H1 (cell line): Measurements from ENCODE around the gene TGFBR2. TPM values are rescaled to one million over a fixed set of nuclear protein-coding genes. Genes with fewer than 3 reads are reported as not detected.

Source experiments
- CTCF ChIA-PET: fragments of 300-600 bp; sonication (Branson Sonifier 250); formaldehyde crosslinking; loops from one replicate; lab custom pipeline; 2021; ENCODE audit not compliant: partially characterized antibody; lab: Charles Lee
- POLR2A ChIA-PET: fragments of 300-600 bp; sonication (Branson Sonifier 250); formaldehyde crosslinking; loops from one replicate; lab custom pipeline; 2021; ENCODE audit warnings: inconsistent platforms; ENCODE audit not compliant: partially characterized antibody; lab: Charles Lee
- DNase-seq, 2 experiments: peaks; one replicate each; pipeline versions ENCODE4 v3.0.0 to v3.0.0-alpha.2; 2010 to 2022; ENCODE audit warnings: low spot score in 2 of 2, low read depth in 1 of 2, mixed read lengths in 1 of 2
- FAIRE-seq: peaks from 2 replicates; lab custom pipeline; 2011; peaks lifted over from hg19 to GRCh38; lab: Jason Lieb, UNC
- H2AFZ ChIP-seq: 2 replicates; pipeline ENCODE4 v1.8.1; 2012; ENCODE audit warnings: low read length, inconsistent platforms
- H2AK5ac ChIP-seq: 2 replicates; pipeline ENCODE4 v1.6.1; 2013; ENCODE audit warnings: low read depth, low read length
- H2BK120ac ChIP-seq: replicated peaks from 2 replicates; pipeline ENCODE3; 2013; ENCODE audit warnings: low read depth, low read length, inconsistent platforms
- H2BK12ac ChIP-seq: 2 replicates; pipeline ENCODE4 v1.6.1; 2013; ENCODE audit warnings: low read depth, low read length
- H2BK15ac ChIP-seq: 2 replicates; pipeline ENCODE4 v1.6.1; 2013; ENCODE audit warnings: low read length
- H2BK20ac ChIP-seq: 2 replicates; pipeline ENCODE4 v1.6.1; 2013; ENCODE audit warnings: low read length
- H2BK5ac ChIP-seq: 2 replicates; pipeline ENCODE4 v1.6.1; 2013; ENCODE audit warnings: low read depth, low read length
- H3K14ac ChIP-seq: 2 replicates; pipeline ENCODE4 v1.6.1; 2013; ENCODE audit warnings: inconsistent platforms; ENCODE audit not compliant: insufficient read length
- H3K18ac ChIP-seq: 2 replicates; pipeline ENCODE4 v1.6.1; 2013; ENCODE audit warnings: low read length; ENCODE audit errors: extremely low read depth
- H3K23ac ChIP-seq: 2 replicates; pipeline ENCODE4 v1.6.1; 2013; ENCODE audit warnings: inconsistent platforms; ENCODE audit not compliant: insufficient read length
- H3K23me2 ChIP-seq: 2 replicates; pipeline ENCODE4 v1.6.1; 2013; ENCODE audit warnings: low read depth, low read length
- H3K27ac ChIP-seq: 2 replicates; pipeline ENCODE4 v1.6.1; 2011; ENCODE audit warnings: low read depth, low read length, inconsistent platforms
- H3K27me3 ChIP-seq, 4 experiments: replicated peaks in 1 of 4; 1 replicate in 1 of 4; 2 replicates in 3 of 4; pipeline versions ENCODE4 v1.6.1 to v1.8.1; 2011 to 2013; ENCODE audit warnings: low read length in 3 of 4, mild to moderate bottlenecking in 3 of 4, inconsistent platforms in 2 of 4, mixed read lengths in 2 of 4, moderate library complexity in 1 of 4; ENCODE audit not compliant: control insufficient read depth in 3 of 4, insufficient read depth in 3 of 4; ENCODE audit errors: extremely low read depth in 1 of 4
- H3K36me3 ChIP-seq, 4 experiments: 2 replicates each; pipeline versions ENCODE4 v1.6.1 to v1.8.1; 2011 to 2013; ENCODE audit warnings: mild to moderate bottlenecking in 4 of 4, low read length in 3 of 4, moderate library complexity in 2 of 4, control low read depth in 1 of 4, inconsistent platforms in 1 of 4; ENCODE audit not compliant: insufficient read depth in 4 of 4, control insufficient read depth in 2 of 4
- H3K4ac ChIP-seq: replicated peaks from 2 replicates; pipeline ENCODE3; 2013; ENCODE audit warnings: low read length, low read depth, mixed read lengths, inconsistent platforms; ENCODE audit not compliant: insufficient read length
- H3K4me1 ChIP-seq, 4 experiments: replicated peaks in 1 of 4; 1 replicate in 1 of 4; 2 replicates in 3 of 4; pipeline versions ENCODE4 v1.6.1 to v1.8.1; 2011 to 2013; ENCODE audit warnings: low read length in 3 of 4, inconsistent platforms in 2 of 4, mixed read lengths in 1 of 4; ENCODE audit not compliant: insufficient read depth in 4 of 4, control insufficient read depth in 3 of 4
- H3K4me2 ChIP-seq, 2 experiments: 2 replicates each; pipeline versions ENCODE4 v1.6.1 to v1.8.1; 2011 to 2013; ENCODE audit warnings: low read depth in 2 of 2, low read length in 2 of 2, control low read depth in 1 of 2, inconsistent platforms in 1 of 2, mild to moderate bottlenecking in 1 of 2; ENCODE audit not compliant: insufficient read depth in 1 of 2
- H3K4me3 ChIP-seq, 4 experiments: fragments of 200-600, 300-600 bp in 1 of 4; sonication (generic), shearing (Covaris generic), sonication (Bioruptor Twin) in 1 of 4; 2 replicates each; pipeline versions ENCODE4 v1.5.1 to v1.8.1; 2011 to 2016; ENCODE audit warnings: low read length in 4 of 4, low read depth in 3 of 4, control low read depth in 2 of 4, inconsistent platforms in 2 of 4, mild to moderate bottlenecking in 2 of 4, mixed read lengths in 1 of 4, moderate library complexity in 1 of 4; ENCODE audit not compliant: insufficient read depth in 2 of 4; ENCODE audit errors: extremely low read depth in 1 of 4
- H3K56ac ChIP-seq: replicated peaks from 2 replicates; pipeline ENCODE3; 2013; ENCODE audit warnings: low read depth, mild to moderate bottlenecking, mixed read lengths, low read length, inconsistent platforms; ENCODE audit not compliant: insufficient read length
- H3K79me1 ChIP-seq: 2 replicates; pipeline ENCODE4 v1.6.1; 2013; ENCODE audit warnings: low read depth, low read length, control low read depth
- H3K79me2 ChIP-seq, 2 experiments: 2 replicates each; pipeline versions ENCODE4 v1.6.1 to v1.8.1; 2012 to 2013; ENCODE audit warnings: low read length in 2 of 2, mild to moderate bottlenecking in 2 of 2, inconsistent platforms in 1 of 2; ENCODE audit not compliant: insufficient read depth in 2 of 2, control insufficient read depth in 1 of 2
- H3K9ac ChIP-seq, 4 experiments: replicated peaks in 1 of 4; 1 replicate in 1 of 4; 2 replicates in 3 of 4; pipeline versions ENCODE4 v1.6.1 to v1.8.1; 2011 to 2013; ENCODE audit warnings: low read depth in 3 of 4, low read length in 3 of 4, control low read depth in 2 of 4, mild to moderate bottlenecking in 2 of 4, moderate library complexity in 2 of 4, inconsistent platforms in 1 of 4; ENCODE audit errors: extremely low read depth in 1 of 4
- H3K9me3 ChIP-seq, 2 experiments: 2 replicates each; pipeline versions ENCODE4 v1.6.1 to v1.8.1; 2012 to 2013; ENCODE audit warnings: mild to moderate bottlenecking in 2 of 2, moderate library complexity in 2 of 2, control low read depth in 1 of 2, inconsistent platforms in 1 of 2, low read depth in 1 of 2, low read length in 1 of 2, mixed read lengths in 1 of 2; ENCODE audit not compliant: insufficient read depth in 2 of 2
- H4K20me1 ChIP-seq, 2 experiments: replicated peaks in 1 of 2; 2 replicates each; pipeline versions ENCODE3 to v1.8.1; 2011 to 2013; ENCODE audit warnings: inconsistent platforms in 2 of 2, low read length in 2 of 2, mild to moderate bottlenecking in 1 of 2; ENCODE audit not compliant: insufficient read depth in 2 of 2, control insufficient read depth in 1 of 2
- H4K5ac ChIP-seq: 2 replicates; pipeline ENCODE4 v1.6.1; 2013; ENCODE audit warnings: low read length, low read depth, mixed read lengths, inconsistent platforms; ENCODE audit not compliant: insufficient read length
- H4K8ac ChIP-seq: 2 replicates; pipeline ENCODE4 v1.8.0; 2013; ENCODE audit warnings: mild to moderate bottlenecking, moderate library complexity, low read length, inconsistent platforms; ENCODE audit not compliant: insufficient read depth; ENCODE audit errors: extremely low read depth
- H4K91ac ChIP-seq: replicated peaks from 2 replicates; pipeline ENCODE3; 2013; ENCODE audit warnings: low read length, mixed read lengths, inconsistent platforms; ENCODE audit not compliant: insufficient read length
- TAF1 ChIP-seq: IDR thresholded peaks from 2 replicates; pipeline ENCODE4 v1.6.1; 2011; ENCODE audit warnings: mild to moderate bottlenecking, low read depth, low read length
- WGBS, 2 experiments: shearing (Covaris generic) in 1 of 2; methylation state at CpG; one replicate each; pipeline versions ENCODE4 v1.1.6 to v1.1.7; 2013 to 2015; ENCODE audit warnings: low lambda C conversion rate in 2 of 2, mixed read lengths in 2 of 2, inconsistent platforms in 1 of 2, low coverage in 1 of 2, missing lambda C conversion rate in 1 of 2; ENCODE audit not compliant: insufficient replicate concordance in 2 of 2, insufficient coverage in 1 of 2, insufficient read length in 1 of 2; ENCODE audit errors: extremely low coverage in 1 of 2, missing lambda C conversion rate in 1 of 2; 5-methylcytosine and 5-hydroxymethylcytosine counted together
- polyA plus RNA-seq, 7 experiments: library from polyadenylated mRNA; depleted of rRNA in 3 of 7; stranded (reverse) in 5 of 7; unstranded in 2 of 7; fragments of >200 nt in 5 of 7; fragments of 200-250 nt in 2 of 7; gene quantifications; 1 replicate in 5 of 7; 2 replicates in 1 of 7; 4 replicates in 1 of 7; pipeline versions ENCODE4 v1.2.1 to v1.2.3, GENCODE V29; 2011 to 2013; ENCODE audit warnings: missing spikeins in 2 of 7, mixed read lengths in 2 of 7
- total RNA-seq: library from RNA; stranded (reverse); fragmentation: NEBNext Ultra II Directional; extraction: Animal tissue kit (Norgen Biotek cat#: 25700); gene quantifications from 2 replicates; pipeline ENCODE4 v1.2.1, GENCODE V29; 2021

Gene TGFBR2
- total and polyA plus RNA-seq, 2 of the 8 experiments (the other 6 are each of a cell fraction or from before 2014, with no cell fraction given): 4.2 to 7.4 TPM

GRCh38 chr3:30662836-30663235, 56.4 kb downstream of the TGFBR2 start:
- Histone ChIP-seq H3K4me3 (no peak overlapping the region), H4K5ac (no peak overlapping the region), H4K8ac (no peak overlapping the region), H2AFZ (no peak overlapping the region), H3K14ac (no peak overlapping the region), H3K9ac (no peak overlapping the region), H2BK12ac (no peak overlapping the region), H2AK5ac (no peak overlapping the region), H3K4ac (no peak overlapping the region), H3K23me2 (no peaks in the 10 kb centered on the region), H2BK15ac (no peak overlapping the region), H3K27ac (no peak overlapping the region), H3K4me1 (peaks cover 0 to 19% (median 12%) of the 10 kb centered on the region in 4 experiments; a peak in 4 of 7 replicates), H3K36me3 (peaks cover 0 to 3% (median 0%) of the 10 kb centered on the region in 4 experiments; a peak in 2 of 8 replicates), H4K91ac (no peak overlapping the region), H3K4me2 (no peak overlapping the region), H3K79me2 (no peaks in the 10 kb centered on the region), H3K56ac (no peak overlapping the region), H3K23ac (no peak overlapping the region), H3K18ac (no peak overlapping the region), H2BK5ac (no peak overlapping the region), H3K9me3 (no peaks in the 10 kb centered on the region), H2BK20ac (no peak overlapping the region), H3K27me3 (no peaks in the 10 kb centered on the region), H3K79me1 (no peaks in the 10 kb centered on the region; the same call in 1 of the 2 replicates), H2BK120ac (no peak overlapping the region), H4K20me1 (no peaks in the 10 kb centered on the region)
- CTCF ChIA-PET: interaction anchor here (0.5 kb wide), 1 partner anchor 572 kb away, joined by 3 read pairs; no protein-coding TSS in a partner anchor
- POLR2A ChIA-PET: no interaction called here
- no peak for TF ChIP-seq TAF1
- 89% methylated on average over 3 of the region's 3 CpGs; no CpG with 5 or more reads in 1 of the 2 experiments for WGBS, 2 experiments
- DNase-seq: no peak
- no peak for FAIRE-seq
